Esophagus squamous epithelium (tissue), 4 donors: Measurements from ENCODE around the gene ADAMTS12.

Source experiments
- POLR2A ChIP-seq, 4 donors: fragments of 450-650 bp; IDR thresholded peaks; one replicate each; pipeline ENCODE4 v1.6.1; 2017; ENCODE audit warnings: antibody characterized with exemption in 4 of 4, mild to moderate bottlenecking in 4 of 4, moderate library complexity in 3 of 4
- TF ChIP-seq, protein P1 (sequence below), 6 experiments: fragments of 450-650 bp in 4 of 6; fragments of 200-600 bp in 2 of 6; sonication (generic) in 2 of 6; IDR thresholded peaks; one replicate each; pipeline ENCODE4 v1.5.1; 2016 to 2019; ENCODE audit warnings: antibody characterized with exemption in 6 of 6, mild to moderate bottlenecking in 4 of 6, moderate library complexity in 4 of 6

DNA sequence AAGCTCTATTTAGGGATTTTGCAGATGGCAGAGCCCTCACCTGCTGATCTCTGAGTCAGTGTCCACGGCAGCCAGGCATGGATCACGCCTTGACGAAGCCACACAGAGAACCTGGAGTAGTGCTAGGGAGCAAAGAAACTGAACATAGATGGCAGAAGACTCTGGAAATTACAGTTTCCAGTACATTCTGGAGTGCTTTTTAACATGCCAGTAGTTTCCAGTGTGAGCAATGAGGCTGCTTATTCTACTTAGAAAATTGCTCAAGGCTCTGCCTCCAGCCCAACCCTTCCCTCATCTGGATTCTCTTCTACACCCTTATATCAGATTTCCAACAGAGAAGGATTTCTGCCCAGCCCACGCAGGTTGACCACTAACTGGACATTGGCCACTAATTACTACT is 203.3 kb downstream of the ADAMTS12 start:
- TF ChIP-seq, protein P1, sequence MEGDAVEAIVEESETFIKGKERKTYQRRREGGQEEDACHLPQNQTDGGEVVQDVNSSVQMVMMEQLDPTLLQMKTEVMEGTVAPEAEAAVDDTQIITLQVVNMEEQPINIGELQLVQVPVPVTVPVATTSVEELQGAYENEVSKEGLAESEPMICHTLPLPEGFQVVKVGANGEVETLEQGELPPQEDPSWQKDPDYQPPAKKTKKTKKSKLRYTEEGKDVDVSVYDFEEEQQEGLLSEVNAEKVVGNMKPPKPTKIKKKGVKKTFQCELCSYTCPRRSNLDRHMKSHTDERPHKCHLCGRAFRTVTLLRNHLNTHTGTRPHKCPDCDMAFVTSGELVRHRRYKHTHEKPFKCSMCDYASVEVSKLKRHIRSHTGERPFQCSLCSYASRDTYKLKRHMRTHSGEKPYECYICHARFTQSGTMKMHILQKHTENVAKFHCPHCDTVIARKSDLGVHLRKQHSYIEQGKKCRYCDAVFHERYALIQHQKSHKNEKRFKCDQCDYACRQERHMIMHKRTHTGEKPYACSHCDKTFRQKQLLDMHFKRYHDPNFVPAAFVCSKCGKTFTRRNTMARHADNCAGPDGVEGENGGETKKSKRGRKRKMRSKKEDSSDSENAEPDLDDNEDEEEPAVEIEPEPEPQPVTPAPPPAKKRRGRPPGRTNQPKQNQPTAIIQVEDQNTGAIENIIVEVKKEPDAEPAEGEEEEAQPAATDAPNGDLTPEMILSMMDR (IDR thresholded peaks at IDR 0.05), result no peak
- TF ChIP-seq POLR2A (IDR thresholded peaks at IDR 0.05), result no peak
